HEK293 (cell line): ENCODE measurements around the gene CEP89.

Experiments
- KLF1 ChIP-seq: fragments of 450-650 bp; formaldehyde crosslinking; IDR thresholded peaks from 2 replicates; pipeline ENCODE4 v1.5.1; 2016; ENCODE audit warnings: missing biosample characterization, missing genetic modification characterization
- KLF7 ChIP-seq: fragments of 450-650 bp; formaldehyde crosslinking; IDR thresholded peaks from 2 replicates; pipeline ENCODE4 v1.5.1; 2016; ENCODE audit warnings: missing biosample characterization, missing genetic modification characterization, borderline replicate concordance
- MYNN ChIP-seq: fragments of 450-650 bp; formaldehyde crosslinking; IDR thresholded peaks from 2 replicates; pipeline ENCODE4 v1.5.1; 2016; ENCODE audit warnings: missing biosample characterization, missing genetic modification characterization, borderline replicate concordance
- PRDM1 ChIP-seq: fragments of 450-650 bp; formaldehyde crosslinking; IDR thresholded peaks from 2 replicates; pipeline ENCODE4; 2016; ENCODE audit warnings: missing biosample characterization, missing genetic modification characterization
- SCRT1 ChIP-seq: fragments of 450-650 bp; formaldehyde crosslinking; IDR thresholded peaks from 2 replicates; pipeline ENCODE4 v1.5.1; 2016; ENCODE audit warnings: missing biosample characterization, missing genetic modification characterization, borderline replicate concordance
- SCRT2 ChIP-seq: fragments of 450-650 bp; formaldehyde crosslinking; IDR thresholded peaks from 2 replicates; pipeline ENCODE4 v1.5.1; 2016; ENCODE audit warnings: missing biosample characterization, missing genetic modification characterization
- SP7 ChIP-seq: fragments of 450-650 bp; formaldehyde crosslinking; IDR thresholded peaks from 2 replicates; pipeline ENCODE4 v1.5.1; 2016; ENCODE audit warnings: missing biosample characterization, missing genetic modification characterization
- ZBTB7A ChIP-seq: fragments of 450-650 bp; formaldehyde crosslinking; IDR thresholded peaks from 2 replicates; pipeline ENCODE4 v1.5.1; 2016; ENCODE audit warnings: low read depth, missing biosample characterization, missing genetic modification characterization
- ZFP37 ChIP-seq: fragments of 450-650 bp; formaldehyde crosslinking; IDR thresholded peaks from 2 replicates; pipeline ENCODE4 v1.5.1; 2016; ENCODE audit warnings: missing biosample characterization, missing genetic modification characterization
- ZIC2 ChIP-seq: fragments of 450-650 bp; formaldehyde crosslinking; IDR thresholded peaks from 2 replicates; pipeline ENCODE4 v1.5.1; 2016; ENCODE audit warnings: missing biosample characterization, missing genetic modification characterization
- ZNF10 ChIP-seq: fragments of 450-650 bp; formaldehyde crosslinking; IDR thresholded peaks from 2 replicates; pipeline ENCODE4 v1.5.1; 2017; ENCODE audit warnings: missing biosample characterization, missing genetic modification characterization
- ZNF239 ChIP-seq: fragments of 450-650 bp; formaldehyde crosslinking; IDR thresholded peaks from 2 replicates; pipeline ENCODE4 v1.5.1; 2016; ENCODE audit warnings: missing biosample characterization, missing genetic modification characterization
- ZNF324 ChIP-seq: fragments of 450-650 bp; formaldehyde crosslinking; IDR thresholded peaks from 2 replicates; pipeline ENCODE4 v1.5.1; 2016; ENCODE audit warnings: missing biosample characterization, missing genetic modification characterization
- ZNF548 ChIP-seq: fragments of 450-650 bp; formaldehyde crosslinking; IDR thresholded peaks from 2 replicates; pipeline ENCODE4 v1.5.1; 2016; ENCODE audit warnings: missing biosample characterization, missing genetic modification characterization
- ZNF558 ChIP-seq: fragments of 450-650 bp; formaldehyde crosslinking; IDR thresholded peaks from 2 replicates; pipeline ENCODE4 v1.5.1; 2016; ENCODE audit warnings: missing biosample characterization, missing genetic modification characterization
- ZNF626 ChIP-seq: fragments of 450-650 bp; sonication (Bioruptor Pico); formaldehyde crosslinking; IDR thresholded peaks from 2 replicates; pipeline ENCODE4 v1.5.1; 2018; ENCODE audit warnings: missing biosample characterization, missing genetic modification characterization, inconsistent platforms
- ZNF664 ChIP-seq: fragments of 450-650 bp; formaldehyde crosslinking; IDR thresholded peaks from 2 replicates; pipeline ENCODE4 v1.5.1; 2016; ENCODE audit warnings: missing biosample characterization, missing genetic modification characterization
- ZNF670 ChIP-seq: fragments of 450-650 bp; formaldehyde crosslinking; IDR thresholded peaks from 2 replicates; pipeline ENCODE4 v1.5.1; 2016; ENCODE audit warnings: missing biosample characterization, missing genetic modification characterization, low read depth
- ZNF792 ChIP-seq: fragments of 450-650 bp; formaldehyde crosslinking; IDR thresholded peaks from 2 replicates; pipeline ENCODE4 v1.5.1; 2016; ENCODE audit warnings: missing biosample characterization, missing genetic modification characterization
- TF ChIP-seq, protein P1 (sequence below): fragments of 450-650 bp; formaldehyde crosslinking; IDR thresholded peaks from 2 replicates; pipeline ENCODE4 v1.5.1; 2016; ENCODE audit warnings: missing biosample characterization, missing genetic modification characterization
- TF ChIP-seq, protein P2 (sequence below): fragments of 450-650 bp; IDR thresholded peaks from 2 replicates; pipeline ENCODE4 v1.5.1; 2018; ENCODE audit warnings: missing biosample characterization, missing genetic modification characterization
- TF ChIP-seq, protein P3 (sequence below): fragments of 450-650 bp; formaldehyde crosslinking; IDR thresholded peaks from 2 replicates; pipeline ENCODE4 v1.5.1; 2016; ENCODE audit warnings: missing biosample characterization, missing genetic modification characterization
- TF ChIP-seq, protein P4 (sequence below): fragments of 450-650 bp; formaldehyde crosslinking; IDR thresholded peaks from 2 replicates; pipeline ENCODE4 v1.5.1; 2016; ENCODE audit warnings: missing biosample characterization, missing genetic modification characterization
- TF ChIP-seq, protein P5 (sequence below): fragments of 450-650 bp; formaldehyde crosslinking; IDR thresholded peaks from 2 replicates; pipeline ENCODE4 v1.5.1; 2016; ENCODE audit warnings: missing biosample characterization, missing genetic modification characterization
- TF ChIP-seq, protein P6 (sequence below): fragments of 450-650 bp; formaldehyde crosslinking; IDR thresholded peaks from 2 replicates; pipeline ENCODE4 v1.5.1; 2016; ENCODE audit warnings: missing biosample characterization, missing genetic modification characterization
- TF ChIP-seq, protein P7 (sequence below): fragments of 450-650 bp; formaldehyde crosslinking; IDR thresholded peaks from 2 replicates; pipeline ENCODE4 v1.5.1; 2017; ENCODE audit warnings: missing biosample characterization, missing genetic modification characterization

Gene CEP89

DNA sequence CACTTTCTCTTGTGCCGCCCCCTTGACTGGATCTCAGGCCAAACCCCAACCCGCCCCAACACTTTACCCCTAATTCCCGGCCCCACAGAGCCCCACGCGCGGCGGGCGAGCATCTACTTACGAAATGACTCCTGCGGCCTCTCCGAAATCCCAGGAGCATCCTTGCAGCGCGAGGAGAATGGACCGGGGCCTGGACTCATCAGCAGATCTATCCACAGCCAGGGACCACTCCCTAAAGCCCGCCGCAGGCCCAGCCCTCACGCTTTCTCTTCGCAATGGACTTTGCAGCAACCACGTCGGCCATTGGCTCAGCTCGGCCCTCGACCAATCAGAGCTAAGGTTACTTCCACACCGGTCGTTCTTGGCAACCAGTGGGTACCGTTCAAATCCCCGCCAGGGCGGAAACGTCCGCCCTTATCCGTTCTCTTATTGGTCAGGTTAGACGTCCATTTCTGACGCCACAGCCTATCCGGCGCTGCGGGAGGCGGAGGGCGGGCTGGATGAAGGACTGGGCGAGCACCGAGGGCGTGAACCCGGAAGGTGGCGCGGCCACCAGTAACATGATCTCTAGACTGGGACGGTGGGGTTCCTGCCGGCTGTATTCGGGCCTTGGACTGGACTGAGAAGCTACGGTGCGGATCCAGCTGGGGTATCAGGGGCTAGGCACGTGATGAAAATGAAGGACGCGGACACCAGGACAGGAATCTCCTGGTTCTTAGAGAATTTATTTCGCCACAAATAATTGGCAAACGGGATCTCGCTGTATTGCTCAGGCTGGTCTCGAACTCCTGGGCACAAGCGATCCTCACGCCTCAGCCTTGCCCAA lies at the start of gene CEP89, which contains the start of gene FAAP24 (continued):
- TF ChIP-seq PRDM1 (tag by site-specific recombination) = peak; percentile 24
- TF ChIP-seq ZNF10 (tag by site-specific recombination) = peak; percentile 97
- peak; percentile 87 for TF ChIP-seq ZBTB7A (tag by site-specific recombination)
- TF ChIP-seq, protein P1, sequence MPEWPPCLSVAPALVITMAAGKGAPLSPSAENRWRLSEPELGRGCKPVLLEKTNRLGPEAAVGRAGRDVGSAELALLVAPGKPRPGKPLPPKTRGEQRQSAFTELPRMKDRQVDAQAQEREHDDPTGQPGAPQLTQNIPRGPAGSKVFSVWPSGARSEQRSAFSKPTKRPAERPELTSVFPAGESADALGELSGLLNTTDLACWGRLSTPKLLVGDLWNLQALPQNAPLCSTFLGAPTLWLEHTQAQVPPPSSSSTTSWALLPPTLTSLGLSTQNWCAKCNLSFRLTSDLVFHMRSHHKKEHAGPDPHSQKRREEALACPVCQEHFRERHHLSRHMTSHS (tag by site-specific recombination) = no peak
- TF ChIP-seq KLF1 (tag by site-specific recombination) = peak; percentile 94
- 0 out of 2 replicates have a peak, but pooled peaks have one; percentile 57 for TF ChIP-seq ZNF239 (tag by site-specific recombination)
- peak; percentile 93 for TF ChIP-seq ZNF792 (tag by site-specific recombination)
- no peak for TF ChIP-seq ZNF548 (tag by site-specific recombination)
- TF ChIP-seq ZNF626 (tag by site-specific recombination) = no peak
- TF ChIP-seq KLF7 = peak; percentile 89
- TF ChIP-seq, protein P2, sequence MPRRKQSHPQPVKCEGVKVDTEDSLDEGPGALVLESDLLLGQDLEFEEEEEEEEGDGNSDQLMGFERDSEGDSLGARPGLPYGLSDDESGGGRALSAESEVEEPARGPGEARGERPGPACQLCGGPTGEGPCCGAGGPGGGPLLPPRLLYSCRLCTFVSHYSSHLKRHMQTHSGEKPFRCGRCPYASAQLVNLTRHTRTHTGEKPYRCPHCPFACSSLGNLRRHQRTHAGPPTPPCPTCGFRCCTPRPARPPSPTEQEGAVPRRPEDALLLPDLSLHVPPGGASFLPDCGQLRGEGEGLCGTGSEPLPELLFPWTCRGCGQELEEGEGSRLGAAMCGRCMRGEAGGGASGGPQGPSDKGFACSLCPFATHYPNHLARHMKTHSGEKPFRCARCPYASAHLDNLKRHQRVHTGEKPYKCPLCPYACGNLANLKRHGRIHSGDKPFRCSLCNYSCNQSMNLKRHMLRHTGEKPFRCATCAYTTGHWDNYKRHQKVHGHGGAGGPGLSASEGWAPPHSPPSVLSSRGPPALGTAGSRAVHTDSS (tag by site-specific recombination) = no peak
- TF ChIP-seq, protein P3, sequence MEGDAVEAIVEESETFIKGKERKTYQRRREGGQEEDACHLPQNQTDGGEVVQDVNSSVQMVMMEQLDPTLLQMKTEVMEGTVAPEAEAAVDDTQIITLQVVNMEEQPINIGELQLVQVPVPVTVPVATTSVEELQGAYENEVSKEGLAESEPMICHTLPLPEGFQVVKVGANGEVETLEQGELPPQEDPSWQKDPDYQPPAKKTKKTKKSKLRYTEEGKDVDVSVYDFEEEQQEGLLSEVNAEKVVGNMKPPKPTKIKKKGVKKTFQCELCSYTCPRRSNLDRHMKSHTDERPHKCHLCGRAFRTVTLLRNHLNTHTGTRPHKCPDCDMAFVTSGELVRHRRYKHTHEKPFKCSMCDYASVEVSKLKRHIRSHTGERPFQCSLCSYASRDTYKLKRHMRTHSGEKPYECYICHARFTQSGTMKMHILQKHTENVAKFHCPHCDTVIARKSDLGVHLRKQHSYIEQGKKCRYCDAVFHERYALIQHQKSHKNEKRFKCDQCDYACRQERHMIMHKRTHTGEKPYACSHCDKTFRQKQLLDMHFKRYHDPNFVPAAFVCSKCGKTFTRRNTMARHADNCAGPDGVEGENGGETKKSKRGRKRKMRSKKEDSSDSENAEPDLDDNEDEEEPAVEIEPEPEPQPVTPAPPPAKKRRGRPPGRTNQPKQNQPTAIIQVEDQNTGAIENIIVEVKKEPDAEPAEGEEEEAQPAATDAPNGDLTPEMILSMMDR (tag by site-specific recombination) = peak; percentile 56; the same call in 1 of the 2 replicates
- no peak for TF ChIP-seq ZNF670
- TF ChIP-seq ZNF664 (tag by site-specific recombination) = peak; percentile 7; the same call in 1 of the 2 replicates
- TF ChIP-seq ZNF558 = peak; percentile 72; the same call in 1 of the 2 replicates
- peak; percentile 96 for TF ChIP-seq ZNF324 (tag by site-specific recombination)
- peak; percentile 39 for TF ChIP-seq SCRT2 (tag by site-specific recombination)
- TF ChIP-seq, protein P4, sequence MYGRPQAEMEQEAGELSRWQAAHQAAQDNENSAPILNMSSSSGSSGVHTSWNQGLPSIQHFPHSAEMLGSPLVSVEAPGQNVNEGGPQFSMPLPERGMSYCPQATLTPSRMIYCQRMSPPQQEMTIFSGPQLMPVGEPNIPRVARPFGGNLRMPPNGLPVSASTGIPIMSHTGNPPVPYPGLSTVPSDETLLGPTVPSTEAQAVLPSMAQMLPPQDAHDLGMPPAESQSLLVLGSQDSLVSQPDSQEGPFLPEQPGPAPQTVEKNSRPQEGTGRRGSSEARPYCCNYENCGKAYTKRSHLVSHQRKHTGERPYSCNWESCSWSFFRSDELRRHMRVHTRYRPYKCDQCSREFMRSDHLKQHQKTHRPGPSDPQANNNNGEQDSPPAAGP (tag by site-specific recombination) = peak; percentile 96
- TF ChIP-seq, protein P5, sequence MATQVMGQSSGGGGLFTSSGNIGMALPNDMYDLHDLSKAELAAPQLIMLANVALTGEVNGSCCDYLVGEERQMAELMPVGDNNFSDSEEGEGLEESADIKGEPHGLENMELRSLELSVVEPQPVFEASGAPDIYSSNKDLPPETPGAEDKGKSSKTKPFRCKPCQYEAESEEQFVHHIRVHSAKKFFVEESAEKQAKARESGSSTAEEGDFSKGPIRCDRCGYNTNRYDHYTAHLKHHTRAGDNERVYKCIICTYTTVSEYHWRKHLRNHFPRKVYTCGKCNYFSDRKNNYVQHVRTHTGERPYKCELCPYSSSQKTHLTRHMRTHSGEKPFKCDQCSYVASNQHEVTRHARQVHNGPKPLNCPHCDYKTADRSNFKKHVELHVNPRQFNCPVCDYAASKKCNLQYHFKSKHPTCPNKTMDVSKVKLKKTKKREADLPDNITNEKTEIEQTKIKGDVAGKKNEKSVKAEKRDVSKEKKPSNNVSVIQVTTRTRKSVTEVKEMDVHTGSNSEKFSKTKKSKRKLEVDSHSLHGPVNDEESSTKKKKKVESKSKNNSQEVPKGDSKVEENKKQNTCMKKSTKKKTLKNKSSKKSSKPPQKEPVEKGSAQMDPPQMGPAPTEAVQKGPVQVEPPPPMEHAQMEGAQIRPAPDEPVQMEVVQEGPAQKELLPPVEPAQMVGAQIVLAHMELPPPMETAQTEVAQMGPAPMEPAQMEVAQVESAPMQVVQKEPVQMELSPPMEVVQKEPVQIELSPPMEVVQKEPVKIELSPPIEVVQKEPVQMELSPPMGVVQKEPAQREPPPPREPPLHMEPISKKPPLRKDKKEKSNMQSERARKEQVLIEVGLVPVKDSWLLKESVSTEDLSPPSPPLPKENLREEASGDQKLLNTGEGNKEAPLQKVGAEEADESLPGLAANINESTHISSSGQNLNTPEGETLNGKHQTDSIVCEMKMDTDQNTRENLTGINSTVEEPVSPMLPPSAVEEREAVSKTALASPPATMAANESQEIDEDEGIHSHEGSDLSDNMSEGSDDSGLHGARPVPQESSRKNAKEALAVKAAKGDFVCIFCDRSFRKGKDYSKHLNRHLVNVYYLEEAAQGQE (tag by site-specific recombination) = peak; percentile 60; the same call in 1 of the 2 replicates
- TF ChIP-seq, protein P6, sequence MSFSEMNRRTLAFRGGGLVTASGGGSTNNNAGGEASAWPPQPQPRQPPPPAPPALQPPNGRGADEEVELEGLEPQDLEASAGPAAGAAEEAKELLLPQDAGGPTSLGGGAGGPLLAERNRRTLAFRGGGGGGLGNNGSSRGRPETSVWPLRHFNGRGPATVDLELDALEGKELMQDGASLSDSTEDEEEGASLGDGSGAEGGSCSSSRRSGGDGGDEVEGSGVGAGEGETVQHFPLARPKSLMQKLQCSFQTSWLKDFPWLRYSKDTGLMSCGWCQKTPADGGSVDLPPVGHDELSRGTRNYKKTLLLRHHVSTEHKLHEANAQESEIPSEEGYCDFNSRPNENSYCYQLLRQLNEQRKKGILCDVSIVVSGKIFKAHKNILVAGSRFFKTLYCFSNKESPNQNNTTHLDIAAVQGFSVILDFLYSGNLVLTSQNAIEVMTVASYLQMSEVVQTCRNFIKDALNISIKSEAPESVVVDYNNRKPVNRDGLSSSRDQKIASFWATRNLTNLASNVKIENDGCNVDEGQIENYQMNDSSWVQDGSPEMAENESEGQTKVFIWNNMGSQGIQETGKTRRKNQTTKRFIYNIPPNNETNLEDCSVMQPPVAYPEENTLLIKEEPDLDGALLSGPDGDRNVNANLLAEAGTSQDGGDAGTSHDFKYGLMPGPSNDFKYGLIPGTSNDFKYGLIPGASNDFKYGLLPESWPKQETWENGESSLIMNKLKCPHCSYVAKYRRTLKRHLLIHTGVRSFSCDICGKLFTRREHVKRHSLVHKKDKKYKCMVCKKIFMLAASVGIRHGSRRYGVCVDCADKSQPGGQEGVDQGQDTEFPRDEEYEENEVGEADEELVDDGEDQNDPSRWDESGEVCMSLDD = peak; percentile 69
- peak; percentile 82 for TF ChIP-seq ZIC2 (tag by site-specific recombination)
- no peak; the same call in 1 of the 2 replicates for TF ChIP-seq ZFP37 (tag by site-specific recombination)
- no peak for TF ChIP-seq SCRT1 (tag by site-specific recombination)
- TF ChIP-seq MYNN = no peak
- TF ChIP-seq, protein P7, sequence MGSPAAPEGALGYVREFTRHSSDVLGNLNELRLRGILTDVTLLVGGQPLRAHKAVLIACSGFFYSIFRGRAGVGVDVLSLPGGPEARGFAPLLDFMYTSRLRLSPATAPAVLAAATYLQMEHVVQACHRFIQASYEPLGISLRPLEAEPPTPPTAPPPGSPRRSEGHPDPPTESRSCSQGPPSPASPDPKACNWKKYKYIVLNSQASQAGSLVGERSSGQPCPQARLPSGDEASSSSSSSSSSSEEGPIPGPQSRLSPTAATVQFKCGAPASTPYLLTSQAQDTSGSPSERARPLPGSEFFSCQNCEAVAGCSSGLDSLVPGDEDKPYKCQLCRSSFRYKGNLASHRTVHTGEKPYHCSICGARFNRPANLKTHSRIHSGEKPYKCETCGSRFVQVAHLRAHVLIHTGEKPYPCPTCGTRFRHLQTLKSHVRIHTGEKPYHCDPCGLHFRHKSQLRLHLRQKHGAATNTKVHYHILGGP (tag by site-specific recombination) = 0 out of 2 replicates have a peak, but pooled peaks have one; percentile 6
- TF ChIP-seq SP7 (tag by site-specific recombination) = peak; percentile 93
